Measurements from ENCODE around the gene HCN2. TPM values are rescaled to one million over a fixed set of nuclear protein-coding genes. Genes with fewer than 3 reads are reported as not detected.

HCN2 gene
- polyA plus RNA-seq, 1 of the 3 experiments (the other 2 are of a cell fraction) = 5.6 TPM

DNA sequence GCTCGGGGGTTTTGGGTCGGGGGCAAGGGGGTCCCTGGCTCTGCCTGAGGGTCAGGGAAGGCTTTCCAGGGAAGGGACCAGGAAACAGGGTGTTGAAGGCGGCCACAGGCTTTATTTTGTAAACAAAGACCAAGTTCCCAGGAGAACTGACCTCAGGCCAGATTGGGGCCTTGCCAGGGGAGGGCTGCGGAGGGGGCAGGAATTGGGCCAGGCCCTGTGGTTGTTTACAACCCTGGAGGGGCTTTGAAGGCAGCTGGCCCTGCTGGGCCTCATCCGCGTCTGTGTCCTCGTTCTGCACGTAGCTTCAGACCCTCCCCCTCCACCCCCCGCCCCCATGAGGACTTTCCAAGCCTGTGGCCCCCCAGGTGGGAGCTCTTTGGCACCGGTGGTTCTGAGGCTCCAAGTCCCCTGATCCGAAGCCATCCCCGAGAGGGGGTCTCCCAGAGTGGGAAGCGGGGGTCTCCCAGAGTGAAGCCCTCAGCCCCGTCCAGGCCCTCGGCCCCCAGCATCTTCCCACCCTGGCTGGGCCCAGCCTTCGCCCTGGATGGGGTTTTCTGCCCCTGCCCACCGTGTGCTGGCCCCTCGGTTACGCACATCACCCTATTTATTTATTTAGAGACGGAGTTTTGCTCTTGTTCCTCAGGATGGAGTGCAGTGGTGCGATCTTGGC lies 30.8 kb upstream of the HCN2 start:
- Histone ChIP-seq H2AFZ (ENCODE audit: low read depth) (no peak overlapping the region), H4K20me1 (ENCODE audit: insufficient read depth) (no peaks in the 10 kb centered on the region), H3K9ac (no peak overlapping the region), H3F3A (replicated peaks; ENCODE audit: insufficient read depth) (no peaks in the 10 kb centered on the region), H3K27me3 (ENCODE audit: insufficient read depth) (no peaks in the 10 kb centered on the region), H3K36me3 (replicated peaks in 1 of 2; ENCODE audit: control insufficient read depth in 1 of 2, insufficient read depth in 2 of 2, low read length in 1 of 2) (no peaks in the 10 kb centered on the region), H3K79me2 (ENCODE audit: insufficient read depth) (no peaks in the 10 kb centered on the region), H3K4me2 (no peak overlapping the region), H3K9me3 (no peaks in the 10 kb centered on the region), H3K27ac (ENCODE audit: low read depth in 2 of 2, low read length in 1 of 2) (no peak overlapping the region), H3K4me1 (ENCODE audit: control insufficient read depth in 1 of 2, insufficient read depth in 2 of 2, low read depth in 1 of 2, low read length in 1 of 2) (no peaks in the 10 kb centered on the region; a peak in 1 of 4 replicates), H3K4me3 (ENCODE audit: low read depth in 2 of 2, low read length in 1 of 2) (no peak overlapping the region), H3K9me2 (no peaks in the 10 kb centered on the region)
- TF ChIP-seq, protein P1, sequence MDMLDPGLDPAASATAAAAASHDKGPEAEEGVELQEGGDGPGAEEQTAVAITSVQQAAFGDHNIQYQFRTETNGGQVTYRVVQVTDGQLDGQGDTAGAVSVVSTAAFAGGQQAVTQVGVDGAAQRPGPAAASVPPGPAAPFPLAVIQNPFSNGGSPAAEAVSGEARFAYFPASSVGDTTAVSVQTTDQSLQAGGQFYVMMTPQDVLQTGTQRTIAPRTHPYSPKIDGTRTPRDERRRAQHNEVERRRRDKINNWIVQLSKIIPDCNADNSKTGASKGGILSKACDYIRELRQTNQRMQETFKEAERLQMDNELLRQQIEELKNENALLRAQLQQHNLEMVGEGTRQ (IDR thresholded peaks at IDR 0.05; ENCODE audit: borderline replicate concordance, low read depth, low read length) = no peak
- TF ChIP-seq, protein P2, sequence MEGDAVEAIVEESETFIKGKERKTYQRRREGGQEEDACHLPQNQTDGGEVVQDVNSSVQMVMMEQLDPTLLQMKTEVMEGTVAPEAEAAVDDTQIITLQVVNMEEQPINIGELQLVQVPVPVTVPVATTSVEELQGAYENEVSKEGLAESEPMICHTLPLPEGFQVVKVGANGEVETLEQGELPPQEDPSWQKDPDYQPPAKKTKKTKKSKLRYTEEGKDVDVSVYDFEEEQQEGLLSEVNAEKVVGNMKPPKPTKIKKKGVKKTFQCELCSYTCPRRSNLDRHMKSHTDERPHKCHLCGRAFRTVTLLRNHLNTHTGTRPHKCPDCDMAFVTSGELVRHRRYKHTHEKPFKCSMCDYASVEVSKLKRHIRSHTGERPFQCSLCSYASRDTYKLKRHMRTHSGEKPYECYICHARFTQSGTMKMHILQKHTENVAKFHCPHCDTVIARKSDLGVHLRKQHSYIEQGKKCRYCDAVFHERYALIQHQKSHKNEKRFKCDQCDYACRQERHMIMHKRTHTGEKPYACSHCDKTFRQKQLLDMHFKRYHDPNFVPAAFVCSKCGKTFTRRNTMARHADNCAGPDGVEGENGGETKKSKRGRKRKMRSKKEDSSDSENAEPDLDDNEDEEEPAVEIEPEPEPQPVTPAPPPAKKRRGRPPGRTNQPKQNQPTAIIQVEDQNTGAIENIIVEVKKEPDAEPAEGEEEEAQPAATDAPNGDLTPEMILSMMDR (IDR thresholded peaks at IDR 0.05) = no peak
- WGBS (ENCODE audit: low lambda C conversion rate) = 76% methylated on average over 9 of the region's 21 CpGs
- ChIA-PET CTCF (no interaction called here), POLR2A (no interaction called here)
- no peak for DNase-seq

DNA sequence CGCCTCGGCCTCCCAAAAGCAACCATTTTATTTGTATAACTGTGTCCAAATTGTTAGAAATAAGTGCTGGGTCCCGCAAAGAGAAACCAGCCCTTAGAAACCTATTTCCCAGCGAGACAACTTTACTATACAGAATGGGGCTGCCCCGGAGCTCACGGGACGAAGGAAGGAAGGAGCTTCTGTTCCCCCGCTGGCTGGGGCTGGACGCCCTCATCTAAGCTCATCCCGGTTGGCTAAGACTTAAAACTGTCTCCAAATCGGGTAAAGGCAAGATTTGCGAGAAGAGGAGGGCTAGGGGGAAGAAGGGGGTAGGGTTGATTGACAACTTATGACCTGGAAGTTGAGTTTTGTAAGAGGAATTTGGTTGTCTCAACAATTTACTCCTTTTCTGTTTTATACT lies 29.6 kb upstream of the HCN2 start:
- no peak overlapping the region for H2AFZ ChIP-seq (ENCODE audit: low read depth)
- no peaks in the 10 kb centered on the region for H3K9me2 ChIP-seq
- H4K20me1 ChIP-seq (ENCODE audit: insufficient read depth) = no peaks in the 10 kb centered on the region
- no peaks in the 10 kb centered on the region for H3K9me3 ChIP-seq
- H3F3A ChIP-seq (replicated peaks; ENCODE audit: insufficient read depth) = no peaks in the 10 kb centered on the region
- no peaks in the 10 kb centered on the region for H3K27me3 ChIP-seq (ENCODE audit: insufficient read depth)
- H3K4me2 ChIP-seq = no peak overlapping the region
- ChIA-PET CTCF (no interaction called here), POLR2A (no interaction called here)
- H3K4me1 ChIP-seq (ENCODE audit: control insufficient read depth in 1 of 2, insufficient read depth in 2 of 2, low read depth in 1 of 2, low read length in 1 of 2) = no peaks in the 10 kb centered on the region; a peak in 1 of 4 replicates
- H3K27ac ChIP-seq (ENCODE audit: low read depth in 2 of 2, low read length in 1 of 2) = no peak overlapping the region
- no peaks in the 10 kb centered on the region for H3K36me3 ChIP-seq (replicated peaks in 1 of 2; ENCODE audit: control insufficient read depth in 1 of 2, insufficient read depth in 2 of 2, low read length in 1 of 2)
- no peak overlapping the region for H3K9ac ChIP-seq
- 88% methylated on average over 12 of the region's 12 CpGs for WGBS (ENCODE audit: low lambda C conversion rate)
- H3K4me3 ChIP-seq (ENCODE audit: low read depth in 2 of 2, low read length in 1 of 2) = no peak overlapping the region
- no peak for DNase-seq
- TF ChIP-seq GABPA (IDR thresholded peaks at IDR 0.05; ENCODE audit: low read depth) = no peak
- TF ChIP-seq EP300 (IDR thresholded peaks at IDR 0.05; ENCODE audit: borderline replicate concordance in 1 of 2, low read depth in 1 of 2, low read length in 1 of 2) = no peak
- TF ChIP-seq, protein P2 (IDR thresholded peaks at IDR 0.05) = no peak
- TF ChIP-seq NRF1 (IDR thresholded peaks at IDR 0.05; ENCODE audit: low read depth, low read length) = no peak
- no peaks in the 10 kb centered on the region for H3K79me2 ChIP-seq (ENCODE audit: insufficient read depth)
